K562 (cell line): ENCODE measurements around the gene KARS1. TPM values are rescaled to one million over a fixed set of nuclear protein-coding genes. Genes with fewer than 3 reads are reported as not detected.

Experiments used
- ATAC-seq: fragments of 200-7000 bp; cut with Tn5 transposase; 3 replicates; pipeline ENCODE4 v1.9.1; 2020; ENCODE audit warnings: moderate library complexity
- BruUV-seq: library from RNA; stranded (reverse); fragments of 400-500 nt; replicated peaks from 2 replicates; lab custom pipeline; 2021; lab: Mats Ljungman, UMichigan
- CTCF ChIA-PET: fragments of 300-600 bp; formaldehyde crosslinking; extraction: SDS; loops from one replicate; lab custom pipeline; 2021; ENCODE audit warnings: low intra/inter-chr PET ratio; lab: Yijun Ruan, JAX
- POLR2A ChIA-PET: fragments of 300-600, 350-650 bp; sonication (Branson Sonifier 250); formaldehyde crosslinking; extraction: SDS; loops from one replicate; lab custom pipeline; 2021; ENCODE audit warnings: antibody characterized with exemption, inconsistent platforms; lab: Yijun Ruan, JAX
- DNase-seq, 4 experiments: peaks; one replicate each; pipeline versions ENCODE4 v3.0.0 to v3.0.0-alpha.2; 2011 to 2018; ENCODE audit warnings: low spot score in 3 of 4, mixed read lengths in 3 of 4; ENCODE audit errors: extremely low read depth in 1 of 4
- FAIRE-seq: peaks from 2 replicates; lab custom pipeline; 2011; peaks lifted over from hg19 to GRCh38; lab: Jason Lieb, UNC
- H2AFZ ChIP-seq: 2 replicates; pipeline ENCODE4 v1.6.0; 2011; ENCODE audit warnings: low read depth, low read length, control low read depth, inconsistent platforms
- H3K27ac ChIP-seq: fragments of 200-600 bp; 3 replicates; pipeline ENCODE4 v1.8.0; 2011; ENCODE audit warnings: low read depth, mild to moderate bottlenecking, control low read depth, inconsistent platforms, low read length, moderate library complexity, mixed read lengths; ENCODE audit errors: extremely low read depth
- H3K27me3 ChIP-seq, 2 experiments: fragments of 300-600 bp in 1 of 2; 2 replicates in 1 of 2; 3 replicates in 1 of 2; pipeline versions ENCODE4 v1.6.0 to v1.8.0; 2011; ENCODE audit warnings: inconsistent platforms in 2 of 2, low read length in 2 of 2, mild to moderate bottlenecking in 1 of 2, mixed read lengths in 1 of 2, moderate library complexity in 1 of 2; ENCODE audit not compliant: control insufficient read depth in 2 of 2, insufficient read depth in 2 of 2
- H3K36me3 ChIP-seq: fragments of 300-600 bp; 3 replicates; pipeline ENCODE4 v1.8.0; 2011; ENCODE audit warnings: mild to moderate bottlenecking, low read length, inconsistent platforms; ENCODE audit not compliant: control insufficient read depth, insufficient read depth
- H3K4me1 ChIP-seq, 2 experiments: fragments of 200-600 bp in 1 of 2; replicated peaks in 1 of 2; 2 replicates in 1 of 2; 3 replicates in 1 of 2; pipeline versions ENCODE4 v1.5.1 to v1.8.0; 2011; ENCODE audit warnings: inconsistent platforms in 2 of 2, low read length in 2 of 2, mild to moderate bottlenecking in 1 of 2, mixed read lengths in 1 of 2, moderate library complexity in 1 of 2; ENCODE audit not compliant: control insufficient read depth in 2 of 2, insufficient read depth in 2 of 2
- H3K4me2 ChIP-seq: 2 replicates; pipeline ENCODE4 v1.6.1; 2011; ENCODE audit warnings: low read length, control low read depth, inconsistent platforms, mixed read lengths; ENCODE audit not compliant: insufficient read depth
- H3K4me3 ChIP-seq: fragments of 200-600 bp; sonication (generic), shearing (Covaris generic); 2 replicates; pipeline ENCODE4 v1.5.1; 2016; ENCODE audit warnings: control low read depth, inconsistent platforms
- H3K79me2 ChIP-seq: fragments of 200-600 bp; 3 replicates; pipeline ENCODE4 v1.8.0; 2011; ENCODE audit warnings: low read length, inconsistent platforms; ENCODE audit not compliant: control insufficient read depth, insufficient read depth
- H3K9ac ChIP-seq, 2 experiments: 2 replicates each; pipeline versions ENCODE4 v1.6.0 to v1.6.1; 2011; ENCODE audit warnings: low read depth in 2 of 2, low read length in 2 of 2, control low read depth in 1 of 2, inconsistent platforms in 1 of 2, mild to moderate bottlenecking in 1 of 2, mixed read lengths in 1 of 2; ENCODE audit not compliant: insufficient read depth in 1 of 2
- H3K9me1 ChIP-seq: one replicate; pipeline ENCODE4 v1.6.0; 2011; ENCODE audit warnings: inconsistent platforms, mild to moderate bottlenecking, low read length, moderate library complexity; ENCODE audit not compliant: control insufficient read depth, insufficient read depth
- H3K9me3 ChIP-seq: replicated peaks from 2 replicates; pipeline ENCODE4 v1.5.1; 2011; ENCODE audit warnings: low read depth, low read length, inconsistent platforms; ENCODE audit not compliant: control insufficient read depth, insufficient read depth
- H4K20me1 ChIP-seq: replicated peaks from 2 replicates; pipeline ENCODE4 v1.6.1; 2011; ENCODE audit warnings: low read length, inconsistent platforms, mixed read lengths; ENCODE audit not compliant: control insufficient read depth, insufficient read depth
- ARNT ChIP-seq, 2 experiments: fragments of 450-650 bp; IDR thresholded peaks; 2 replicates each; pipeline ENCODE4 v1.6.1; 2016; ENCODE audit warnings: mild to moderate bottlenecking in 1 of 2
- CEBPG ChIP-seq, 3 experiments: fragments of 200-800 bp in 1 of 3; sonication (Bioruptor generic) in 1 of 3; sonication (generic) in 1 of 3; formaldehyde crosslinking in 1 of 3; IDR thresholded peaks in 2 of 3; conservative IDR thresholded peaks in 1 of 3; 2 replicates each; pipeline versions ENCODE4 v1.6.1 to v1.8.0; 2016 to 2022; ENCODE audit warnings: missing compliant biosample characterization in 2 of 3, missing genetic modification characterization in 2 of 3, mild to moderate bottlenecking in 1 of 3, missing genetic modification reagents in 1 of 3
- CREM ChIP-seq: IDR thresholded peaks from 2 replicates; pipeline ENCODE4 v1.6.1; 2014; ENCODE audit warnings: antibody characterized with exemption, low read depth
- HES1 ChIP-seq: fragments of 450-650 bp; IDR thresholded peaks from 2 replicates; pipeline ENCODE4 v1.6.1; 2016; ENCODE audit warnings: low read depth, mild to moderate bottlenecking, moderate library complexity
- RBM34 ChIP-seq: fragments of 200-400 bp; formaldehyde crosslinking; IDR thresholded peaks from 2 replicates; pipeline ENCODE4 v1.6.1; 2018; ENCODE audit warnings: low read length, borderline replicate concordance; ENCODE audit not compliant: insufficient read depth
- REST ChIP-seq, 2 experiments: fragments of 450-650 bp; formaldehyde crosslinking in 1 of 2; IDR thresholded peaks; 2 replicates each; pipeline versions ENCODE4 v1.4.0 to v1.6.1; 2014 to 2020; ENCODE audit warnings: mild to moderate bottlenecking in 2 of 2, borderline replicate concordance in 1 of 2, low read depth in 1 of 2
- XRCC3 ChIP-seq: fragments of 450-650 bp; IDR thresholded peaks from 2 replicates; pipeline ENCODE4 v1.6.1; 2017; ENCODE audit warnings: mild to moderate bottlenecking, moderate library complexity
- ZFP30 ChIP-seq: fragments of 250-450 bp; sonication (Bioruptor Pico); IDR thresholded peaks from 2 replicates; pipeline ENCODE4 v1.8.0; 2022; ENCODE audit warnings: moderate library complexity, mild to moderate bottlenecking, inconsistent platforms, borderline replicate concordance
- ZNF24 ChIP-seq: fragments of 450-650 bp; IDR thresholded peaks from 2 replicates; pipeline ENCODE4 v1.6.1; 2016
- WGBS: fragments of 100-300 bp; shearing (Covaris generic); methylation state at CpG from one replicate; pipeline ENCODE4 v1.1.6; 2016; ENCODE audit warnings: low coverage, mixed read lengths; ENCODE audit not compliant: insufficient coverage; ENCODE audit errors: missing lambda C conversion rate; 5-methylcytosine and 5-hydroxymethylcytosine counted together
- in situ Hi-C: fragments of 300-500 bp; cut with MboI; formaldehyde crosslinking; loops from 4 replicates; pipeline ENCODE4 v1.15.0; 2018; ENCODE audit warnings: inconsistent platforms, mixed read lengths
- intact Hi-C: fragments of 100-400 bp; cut with micrococcal nuclease; formaldehyde crosslinking; loops from 2 replicates; pipeline ENCODE4 v1.14.2; 2022
- polyA plus RNA-seq, 8 experiments: library from polyadenylated mRNA; depleted of rRNA in 4 of 8; stranded (reverse) in 5 of 8; unstranded in 3 of 8; fragments of >200 nt; fragmentation: Nextera tagmentation in 2 of 8; fragmentation: Illumina TruSeq in 1 of 8; extraction: Ambion mirVana in 2 of 8; extraction: Trizol in 1 of 8; gene quantifications; 2 replicates each; pipeline versions ENCODE4 v1.2.1 to v1.2.3, GENCODE V29; 2011 to 2014; ENCODE audit warnings: inconsistent platforms in 1 of 8, missing spikeins in 1 of 8
- total RNA-seq, 7 experiments: library from RNA; depleted of rRNA in 6 of 7; stranded (reverse); fragments of >200 nt in 6 of 7; fragmentation: Illumina TruSeq in 2 of 7; extraction: Trizol in 2 of 7; gene quantifications; 2 replicates each; pipeline versions ENCODE4 v1.2.1 to v1.2.3, GENCODE V29; 2011 to 2021; ENCODE audit warnings: low replicate concordance in 1 of 7

The KARS1 gene
- total and polyA plus RNA-seq, 9 of the 15 experiments (the other 6 are each of a cell fraction or from before 2014, with no cell fraction given), result 223 to 386 (median 304) TPM

GRCh38 chr16:75640598-75640997 is 6.9 kb downstream of the KARS1 start (continued):
- TF ChIP-seq CREM, result no peak

GRCh38 chr16:75635036-75635435 is 12.4 kb downstream of the KARS1 start:
- Histone ChIP-seq H3K36me3 (peaks cover 94% of the 10 kb centered on the region), H4K20me1 (no peaks in the 10 kb centered on the region), H3K9me1 (no peaks in the 10 kb centered on the region)
- POLR2A ChIA-PET, result no interaction called here
- no TSS peak for BruUV-seq
- in situ Hi-C loops, result loop anchor here (25.0 kb wide), 1 partner anchor 1552 kb away; the partner anchor contains the start of genes MON1B and SYCE1L
- TF ChIP-seq ZNF24, result no peak
- TF ChIP-seq ARNT (IDR thresholded peaks at IDR 0.05), result no peak
- TF ChIP-seq XRCC3, result no peak
- no peak for TF ChIP-seq REST (IDR thresholded peaks at IDR 0.05; ENCODE audit: borderline replicate concordance)
- TF ChIP-seq REST (CRISPR knock-in tag; IDR thresholded peaks at IDR 0.05; ENCODE audit: low read depth), result no peak
- TF ChIP-seq RBM34, result no peak
- no peak for TF ChIP-seq HES1
- no peak for TF ChIP-seq ZFP30 (CRISPR knock-in tag)
- TF ChIP-seq CEBPG (CRISPR knock-in tag; IDR thresholded peaks at IDR 0.05), result no peak
- no peak for TF ChIP-seq CEBPG (tag; conservative IDR thresholded peaks at IDR 0.05 in 1 of 2, IDR thresholded peaks at IDR 0.05 in 1 of 2)
- TF ChIP-seq, all 486 proteins: peak for 0
- no peak for DNase-seq
- Histone ChIP-seq H3K4me3 (no peak overlapping the region), H2AFZ (no peak overlapping the region), H3K4me2 (no peak overlapping the region), H3K9me3 (no peaks in the 10 kb centered on the region), H3K27ac (no peak overlapping the region), H3K4me1 (no peaks in the 10 kb centered on the region), H3K79me2 (no peaks in the 10 kb centered on the region), H3K27me3 (no peaks in the 10 kb centered on the region), H3K9ac (no peak overlapping the region)
- FAIRE-seq, result no peak
- intact Hi-C loops, result no loop called here
- CTCF ChIA-PET, result no interaction called here
- 97% methylated on average over 3 of the region's 3 CpGs for WGBS
- no peak for ATAC-seq
